ENCODE results near the gene MSMO1. TPM values are rescaled to one million over a fixed set of nuclear protein-coding genes. Genes with fewer than 3 reads are reported as not detected.

MSMO1 gene
- polyA plus RNA-seq, 1 donor from 2014 or later, result 242 TPM

GRCh38 chr4:165289423-165289785, 38.1 kb upstream of the MSMO1 start:
- H3K27ac ChIP-seq (ENCODE audit: low read length), result no peak overlapping the region
- no peak overlapping the region for H3K9ac ChIP-seq (ENCODE audit: low read length)

GRCh38 chr4:165293061-165293460, 34.4 kb upstream of the MSMO1 start:
- Histone ChIP-seq H3K4me2 (ENCODE audit: low read length) (no peak overlapping the region), H3K4me3 (ENCODE audit: low read length) (no peak overlapping the region), H3K79me2 (replicated peaks; ENCODE audit: insufficient read depth, low read length) (no peaks in the 10 kb centered on the region), H3K36me3 (ENCODE audit: insufficient read depth, low read length) (no peaks in the 10 kb centered on the region), H3K9ac (ENCODE audit: low read length) (no peak overlapping the region), H3K9me3 (ENCODE audit: low read length) (no peaks in the 10 kb centered on the region), H3K9me2 (ENCODE audit: insufficient read depth, low read length) (no peaks in the 10 kb centered on the region), H3F3A (ENCODE audit: insufficient read depth, low read length, poor library complexity, severe bottlenecking) (no peaks in the 10 kb centered on the region), H4K20me1 (ENCODE audit: insufficient read depth) (no peaks in the 10 kb centered on the region), H3K27ac (ENCODE audit: low read length) (no peak overlapping the region), H3K27me3 (ENCODE audit: insufficient read depth, low read depth, low read length) (no peaks in the 10 kb centered on the region), H2AFZ (ENCODE audit: low read depth, low read length) (no peak overlapping the region)
- no peak for TF ChIP-seq CTCF (IDR thresholded peaks at IDR 0.05; ENCODE audit: poor library complexity, severe bottlenecking)
- no peak for TF ChIP-seq MXI1 (conservative IDR thresholded peaks at IDR 0.05; ENCODE audit: poor library complexity, severe bottlenecking)
- TF ChIP-seq POLR2AphosphoS5 (IDR thresholded peaks at IDR 0.05), result no peak
- TF ChIP-seq EP300 (conservative IDR thresholded peaks at IDR 0.05; ENCODE audit: poor library complexity, severe bottlenecking), result no peak
- no peak for TF ChIP-seq EZH2 (IDR thresholded peaks at IDR 0.05; ENCODE audit: borderline replicate concordance, insufficient read depth, low read length, poor library complexity, severe bottlenecking)
- TF ChIP-seq TAF1 (IDR thresholded peaks at IDR 0.05; ENCODE audit: low read depth), result no peak
- no peak for TF ChIP-seq REST (IDR thresholded peaks at IDR 0.05; ENCODE audit: borderline replicate concordance)
- TF ChIP-seq RAD21 (conservative IDR thresholded peaks at IDR 0.05), result no peak
- no peak for TF ChIP-seq SMC3 (conservative IDR thresholded peaks at IDR 0.05; ENCODE audit: poor library complexity)

More at GRCh38 chr4:165289423-165289785, 38.1 kb upstream of the MSMO1 start:
- no peaks in the 10 kb centered on the region for H3F3A ChIP-seq (ENCODE audit: insufficient read depth, low read length, poor library complexity, severe bottlenecking)
- H3K9me3 ChIP-seq (ENCODE audit: low read length), result no peaks in the 10 kb centered on the region
- H3K4me3 ChIP-seq (ENCODE audit: low read length), result no peak overlapping the region
- H2AFZ ChIP-seq (ENCODE audit: low read depth, low read length), result no peak overlapping the region
- no peak overlapping the region for H3K4me2 ChIP-seq (ENCODE audit: low read length)
- no peaks in the 10 kb centered on the region for H3K79me2 ChIP-seq (replicated peaks; ENCODE audit: insufficient read depth, low read length)
- H3K27me3 ChIP-seq (ENCODE audit: insufficient read depth, low read depth, low read length), result no peaks in the 10 kb centered on the region
- TF ChIP-seq TAF1 (IDR thresholded peaks at IDR 0.05; ENCODE audit: low read depth) (no peak), RAD21 (conservative IDR thresholded peaks at IDR 0.05) (no peak)
- no peaks in the 10 kb centered on the region for H3K36me3 ChIP-seq (ENCODE audit: insufficient read depth, low read length)
- H3K9me2 ChIP-seq (ENCODE audit: insufficient read depth, low read length), result no peaks in the 10 kb centered on the region
- H4K20me1 ChIP-seq (ENCODE audit: insufficient read depth), result no peaks in the 10 kb centered on the region

Data from neural cell (in vitro differentiated cells).